Uterus (tissue), 4 donors: Measurements from ENCODE around the gene MAPT. TPM values are rescaled to one million over a fixed set of nuclear protein-coding genes. Genes with fewer than 3 reads are reported as not detected.
"Not testable (repeated sequence)": the region's sequence is repeated elsewhere in the genome, so short reads cannot be mapped to it uniquely, and the experiment has no call there.

Source experiments
- DNase-seq, 2 donors: peaks; one replicate each; pipeline ENCODE4 v3.0.0-alpha.2; 2019 to 2020
- H3K27ac ChIP-seq, 2 donors: fragments of 200-600 bp; sonication (generic); 1 replicate in 1 of 2; 2 replicates in 1 of 2; pipeline ENCODE4 v1.5.1; 2016 to 2018
- H3K27me3 ChIP-seq, 2 donors: fragments of 200-600 bp; sonication (generic); one replicate each; pipeline ENCODE4 v1.5.1; 2018 to 2019; ENCODE audit warnings: control low read depth in 1 of 2
- H3K36me3 ChIP-seq, 2 donors: fragments of 200-600 bp; sonication (generic); one replicate each; pipeline ENCODE4 v1.5.1; 2019; ENCODE audit warnings: control low read depth in 1 of 2
- H3K4me1 ChIP-seq, 2 donors: fragments of 200-600 bp; sonication (generic); one replicate each; pipeline ENCODE4 v1.5.1; 2018 to 2019; ENCODE audit warnings: control low read depth in 1 of 2
- H3K4me3 ChIP-seq, 2 donors: fragments of 200-600 bp; sonication (generic); 1 replicate in 1 of 2; 2 replicates in 1 of 2; pipeline ENCODE4 v1.5.1; 2018 to 2019; ENCODE audit warnings: mild to moderate bottlenecking in 1 of 2
- H3K9me3 ChIP-seq, 2 donors: fragments of 200-600 bp; sonication (generic); one replicate each; pipeline ENCODE4 v1.5.1; 2019; ENCODE audit warnings: control low read depth in 1 of 2
- CTCF ChIP-seq, 4 experiments: fragments of 200-600 bp in 2 of 4; fragments of 450-650 bp in 2 of 4; sonication (generic) in 2 of 4; IDR thresholded peaks; one replicate each; pipeline ENCODE4 v1.5.1; 2016 to 2019; ENCODE audit warnings: antibody characterized with exemption in 4 of 4, mild to moderate bottlenecking in 2 of 4, moderate library complexity in 1 of 4
- POLR2A ChIP-seq, 2 donors: fragments of 450-650 bp; IDR thresholded peaks; one replicate each; pipeline ENCODE4 v1.6.1; 2016; ENCODE audit warnings: antibody characterized with exemption in 2 of 2, mild to moderate bottlenecking in 1 of 2, moderate library complexity in 1 of 2
- intact Hi-C: fragments of 100-400 bp; cut with DNase I; formaldehyde crosslinking; loops from one replicate; pipeline ENCODE4 v1.15.1; 2023; ENCODE audit warnings: low total_unique reads
- total RNA-seq, 4 donors: library from RNA; depleted of rRNA in 3 of 4; stranded (reverse); fragments of >200 nt in 3 of 4; gene quantifications; one replicate each; pipeline versions ENCODE4 v1.1.0 to v1.2.4, GENCODE V29; 2014 to 2023
- donor health status: DM: yes; HTN: yes; CAD: no.

MAPT gene
- total RNA-seq, 4 donors from 2014 or later: 0.26 to 4.1 (median 1.5) TPM; not detected in 1

GRCh38 chr17:45852535-45853297 is 41.6 kb upstream of the MAPT start:
- intact Hi-C loops: no loop called here
- TF ChIP-seq POLR2A (IDR thresholded peaks at IDR 0.05): no peak
- peak; percentile 61 to 80 (median 76) for TF ChIP-seq CTCF (IDR thresholded peaks at IDR 0.05)
- peak; percentile 45 to 54 for DNase-seq
- no peaks in the 10 kb centered on the region for H3K4me1 ChIP-seq
- no peak overlapping the region for H3K4me3 ChIP-seq
- H3K27ac ChIP-seq: no peak overlapping the region
- H3K36me3 ChIP-seq: no peaks in the 10 kb centered on the region
- H3K27me3 ChIP-seq: no peaks in the 10 kb centered on the region
- no peaks in the 10 kb centered on the region for H3K9me3 ChIP-seq

GRCh38 chr17:45854209-45854608 is 40.1 kb upstream of the MAPT start:
- no peak overlapping the region for H3K4me3 ChIP-seq
- H3K4me1 ChIP-seq: no peaks in the 10 kb centered on the region
- no peaks in the 10 kb centered on the region for H3K27me3 ChIP-seq
- TF ChIP-seq POLR2A (IDR thresholded peaks at IDR 0.05): no peak
- no peak for TF ChIP-seq CTCF (IDR thresholded peaks at IDR 0.05)
- no peak for DNase-seq
- no peaks in the 10 kb centered on the region for H3K36me3 ChIP-seq
- intact Hi-C loops: no loop called here
- no peaks in the 10 kb centered on the region for H3K9me3 ChIP-seq
- H3K27ac ChIP-seq: no peak overlapping the region

- no peaks in the 10 kb centered on the region for H3K36me3 ChIP-seq
- TF ChIP-seq CTCF (IDR thresholded peaks at IDR 0.05) (no peak), POLR2A (IDR thresholded peaks at IDR 0.05) (no peak)
- H3K9me3 ChIP-seq: no peaks in the 10 kb centered on the region
- intact Hi-C loops: no loop called here
- no peaks in the 10 kb centered on the region for H3K4me1 ChIP-seq
- no peak for DNase-seq
- H3K27me3 ChIP-seq: no peaks in the 10 kb centered on the region
- H3K27ac ChIP-seq: no peak overlapping the region
- no peak overlapping the region for H3K4me3 ChIP-seq
These were observed 38.5 kb upstream of the MAPT start for GRCh38 chr17:45855691-45856336.

- Histone ChIP-seq H3K36me3 (no peaks in the 10 kb centered on the region), H3K27me3 (no peaks in the 10 kb centered on the region), H3K4me1 (no peaks in the 10 kb centered on the region), H3K27ac (no peak overlapping the region), H3K9me3 (no peaks in the 10 kb centered on the region), H3K4me3 (no peak overlapping the region)
- no peak for TF ChIP-seq POLR2A (IDR thresholded peaks at IDR 0.05)
- TF ChIP-seq CTCF (IDR thresholded peaks at IDR 0.05): no peak
- DNase-seq: no peak
- intact Hi-C loops: no loop called here
These were observed 36.2 kb upstream of the MAPT start for GRCh38 chr17:45857977-45858708.

GRCh38 chr17:45861165-45861564 is 33.2 kb upstream of the MAPT start:
- Histone ChIP-seq H3K27ac (no peak overlapping the region), H3K4me1 (no peaks in the 10 kb centered on the region), H3K27me3 (no peaks in the 10 kb centered on the region), H3K9me3 (no peaks in the 10 kb centered on the region), H3K4me3 (no peak overlapping the region), H3K36me3 (no peaks in the 10 kb centered on the region)
- DNase-seq: no peak
- TF ChIP-seq POLR2A (IDR thresholded peaks at IDR 0.05): no peak
- TF ChIP-seq CTCF (IDR thresholded peaks at IDR 0.05): no peak
- intact Hi-C loops: no loop called here

GRCh38 chr17:45862127-45862526 is 32.2 kb upstream of the MAPT start:
- H3K36me3 ChIP-seq, H3K27me3 ChIP-seq, DNase-seq, intact Hi-C loops, H3K4me1 ChIP-seq, H3K4me3 ChIP-seq, H3K9me3 ChIP-seq, H3K27ac ChIP-seq: not testable (repeated sequence)
